CD4-positive, CD25-positive, alpha-beta regulatory T cell (primary cell): ENCODE results near the gene IPO4. TPM values are rescaled to one million over a fixed set of nuclear protein-coding genes. Genes with fewer than 3 reads are reported as not detected.
A peak's percentile ranks its signal among the peaks of the same experiment; 100 is the strongest.

Experiments
- ATAC-seq, 2 donors: fragments of 150-1000 bp; cut with Tn5 transposase; one replicate each; pipeline ENCODE4 v1.10.0; 2021; ENCODE audit warnings: low read depth in 2 of 2, moderate number of reproducible peaks in 2 of 2, moderate library complexity in 1 of 2
- DNase-seq, 3 donors: peaks; one replicate each; pipeline versions ENCODE4 v3.0.0 to v3.0.0-alpha.2; 2012 to 2022; ENCODE audit warnings: mixed read lengths in 1 of 3
- H3K27ac ChIP-seq: one replicate; pipeline ENCODE4 v1.7.0; 2013; ENCODE audit warnings: mild to moderate bottlenecking, low read length; ENCODE audit not compliant: insufficient read depth, poor library complexity, severe bottlenecking
- H3K27me3 ChIP-seq: one replicate; pipeline ENCODE4 v1.7.0; 2013; ENCODE audit warnings: low read length; ENCODE audit not compliant: control insufficient read depth, insufficient read depth
- H3K36me3 ChIP-seq: one replicate; pipeline ENCODE4 v1.7.0; 2013; ENCODE audit warnings: mild to moderate bottlenecking, low read length, moderate library complexity; ENCODE audit not compliant: control insufficient read depth, insufficient read depth
- H3K4me1 ChIP-seq: 2 replicates; pipeline ENCODE4 v1.7.0; 2013; ENCODE audit warnings: mild to moderate bottlenecking, low read length; ENCODE audit not compliant: insufficient read depth, control insufficient read depth, poor library complexity, severe bottlenecking
- H3K4me3 ChIP-seq: one replicate; pipeline ENCODE4 v1.7.0; 2013; ENCODE audit warnings: low read depth, mild to moderate bottlenecking, low read length, moderate library complexity
- H3K9me3 ChIP-seq, 2 experiments: 1 replicate in 1 of 2; 2 replicates in 1 of 2; pipeline ENCODE4 v1.7.0; 2013; ENCODE audit warnings: low read length in 2 of 2, mild to moderate bottlenecking in 1 of 2, moderate library complexity in 1 of 2; ENCODE audit not compliant: control insufficient read depth in 2 of 2
- H3K27ac Mint-ChIP-seq, 3 donors: one replicate each; pipeline ENCODE4 v1.8.0; 2020 to 2022; ENCODE audit warnings: mild to moderate bottlenecking in 3 of 3, mixed read lengths in 3 of 3, moderate library complexity in 2 of 3
- H3K27me3 Mint-ChIP-seq: one replicate; pipeline ENCODE4 v1.8.0; 2022; ENCODE audit warnings: mild to moderate bottlenecking, mixed read lengths
- H3K36me3 Mint-ChIP-seq: one replicate; pipeline ENCODE4 v1.8.0; 2020; ENCODE audit warnings: mixed read lengths
- H3K4me1 Mint-ChIP-seq, 4 donors: one replicate each; pipeline ENCODE4 v1.8.0; 2020 to 2022; ENCODE audit warnings: mixed read lengths in 4 of 4, mild to moderate bottlenecking in 1 of 4
- H3K4me3 Mint-ChIP-seq, 4 donors: one replicate each; pipeline ENCODE4 v1.8.0; 2020 to 2022; ENCODE audit warnings: mild to moderate bottlenecking in 4 of 4, mixed read lengths in 4 of 4, moderate library complexity in 3 of 4
- H3K9me3 Mint-ChIP-seq, 7 donors: one replicate each; pipeline ENCODE4 v1.8.0; 2020 to 2022; ENCODE audit warnings: mixed read lengths in 7 of 7, mild to moderate bottlenecking in 3 of 7, moderate library complexity in 2 of 7
- polyA plus RNA-seq, 4 donors: library from polyadenylated mRNA; unstranded; fragments of 300-500 nt; fragmentation: Illumina TruSeq; gene quantifications; one replicate each; pipeline ENCODE4 v1.2.3, GENCODE V29; 2021
- total RNA-seq: library from RNA; stranded (reverse); gene quantifications from one replicate; pipeline ENCODE4 v1.2.3, GENCODE V29; 2022

The IPO4 gene
- total and polyA plus RNA-seq, 5 donors from 2014 or later = 13.0 to 33.7 (median 14.4) TPM

- H3K4me1 ChIP-seq = peaks cover 63% of the 10 kb centered on the region
- H3K27me3 ChIP-seq = no peaks in the 10 kb centered on the region
- Mint-ChIP-seq H3K36me3 (peaks cover 17% of the 10 kb centered on the region), H3K27ac (peak within 1 kb of the TSS; percentile 69 to 96 (median 95)), H3K27me3 (peaks cover 4% of the 10 kb centered on the region), H3K4me3 (peak within 1 kb of the TSS; percentile 92 to 98 (median 97)), H3K4me1 (peaks cover 16 to 70% (median 43%) of the 10 kb centered on the region in 4 donors), H3K9me3 (peaks cover 0 to 1% (median 0%) of the 10 kb centered on the region in 7 donors)
- peaks cover 16% of the 10 kb centered on the region for H3K36me3 ChIP-seq
- peak within 1 kb of the TSS; percentile 85 for H3K27ac ChIP-seq
- peak; percentile 93 to 96 for ATAC-seq
- H3K9me3 ChIP-seq = no peaks in the 10 kb centered on the region
- H3K4me3 ChIP-seq = peak within 1 kb of the TSS; percentile 75
- DNase-seq = peak; percentile 90 to 94 (median 93)
These were observed 52.6 kb downstream of the IPO4 start, which contains the start of gene PSME1 for GRCh38 chr14:24135834-24136683. TSS of gene PSME1 (plus strand) at chr14:24136194. CDS start at chr14:24136263, 69 bp downstream.

GRCh38 chr14:24135584-24135833 is 53.1 kb downstream of the IPO4 start:
- Histone ChIP-seq H3K4me3 (peak overlapping the region; percentile 29), H3K27ac (peak overlapping the region; percentile 67), H3K27me3 (no peaks in the 10 kb centered on the region), H3K4me1 (peaks cover 59% of the 10 kb centered on the region), H3K9me3 (no peaks in the 10 kb centered on the region), H3K36me3 (peaks cover 16% of the 10 kb centered on the region)
- Mint-ChIP-seq H3K27me3 (peaks cover 4% of the 10 kb centered on the region), H3K4me3 (peak overlapping the region; percentile 91 to 98 (median 97)), H3K36me3 (peaks cover 18% of the 10 kb centered on the region), H3K9me3 (peaks cover 0 to 1% (median 0%) of the 10 kb centered on the region in 7 donors), H3K4me1 (peaks cover 16 to 70% (median 48%) of the 10 kb centered on the region in 4 donors), H3K27ac (peak overlapping the region; percentile 8 to 96 (median 93))
- DNase-seq (no peak), ATAC-seq (no peak)

GRCh38 chr14:24133735-24134134 is 54.9 kb downstream of the IPO4 start:
- Mint-ChIP-seq H3K36me3 (peaks cover 15% of the 10 kb centered on the region), H3K4me3 (no peak overlapping the region), H3K27ac (peak overlapping the region in 1 of 3 donors; percentile 68), H3K4me1 (peaks cover 10 to 55% (median 39%) of the 10 kb centered on the region in 4 donors), H3K27me3 (peaks cover 4% of the 10 kb centered on the region), H3K9me3 (peaks cover 0 to 1% (median 0%) of the 10 kb centered on the region in 7 donors)
- ATAC-seq = no peak
- Histone ChIP-seq H3K27ac (no peak overlapping the region), H3K27me3 (no peaks in the 10 kb centered on the region), H3K4me3 (no peak overlapping the region), H3K9me3 (no peaks in the 10 kb centered on the region), H3K4me1 (peaks cover 42% of the 10 kb centered on the region), H3K36me3 (peaks cover 13% of the 10 kb centered on the region)
- DNase-seq = no peak

GRCh38 chr14:24132976-24133375 is 55.6 kb downstream of the IPO4 start:
- DNase-seq (no peak), ATAC-seq (no peak)
- H3K36me3 ChIP-seq = peaks cover 6% of the 10 kb centered on the region
- Mint-ChIP-seq H3K4me1 (peaks cover 10 to 48% (median 37%) of the 10 kb centered on the region in 4 donors), H3K9me3 (peaks cover 0 to 1% (median 0%) of the 10 kb centered on the region in 7 donors), H3K27ac (peak overlapping the region; percentile 90 to 95 (median 93)), H3K27me3 (peaks cover 4% of the 10 kb centered on the region), H3K36me3 (peaks cover 10% of the 10 kb centered on the region), H3K4me3 (peak overlapping the region in 3 of 4 donors; percentile 40 to 81 (median 59))
- H3K27me3 ChIP-seq = no peaks in the 10 kb centered on the region
- no peaks in the 10 kb centered on the region for H3K9me3 ChIP-seq
- no peak overlapping the region for H3K4me3 ChIP-seq
- peak overlapping the region; percentile 41 for H3K27ac ChIP-seq
- peaks cover 41% of the 10 kb centered on the region for H3K4me1 ChIP-seq

- Mint-ChIP-seq H3K36me3 (peaks cover 8% of the 10 kb centered on the region), H3K27ac (peak overlapping the region; percentile 93 to 95 (median 93)), H3K9me3 (peaks cover 0 to 1% (median 0%) of the 10 kb centered on the region in 7 donors), H3K4me3 (peak overlapping the region; percentile 40 to 81 (median 70)), H3K27me3 (peaks cover 4% of the 10 kb centered on the region), H3K4me1 (peaks cover 10 to 44% (median 33%) of the 10 kb centered on the region in 4 donors)
- H3K4me3 ChIP-seq = no peak overlapping the region
- no peaks in the 10 kb centered on the region for H3K9me3 ChIP-seq
- peak in 2 of 3 donors; percentile 43 to 57 for DNase-seq
- no peaks in the 10 kb centered on the region for H3K27me3 ChIP-seq
- no peak for ATAC-seq
- H3K4me1 ChIP-seq = peaks cover 33% of the 10 kb centered on the region
- H3K27ac ChIP-seq = peak overlapping the region; percentile 41
- H3K36me3 ChIP-seq = no peaks in the 10 kb centered on the region
These were observed 56.4 kb downstream of the IPO4 start for GRCh38 chr14:24132061-24132685.

GRCh38 chr14:24131549-24131966 is 57.1 kb downstream of the IPO4 start:
- peak overlapping the region; percentile 91 to 95 (median 93) for H3K27ac Mint-ChIP-seq
- peaks cover 0 to 1% (median 0%) of the 10 kb centered on the region in 7 donors for H3K9me3 Mint-ChIP-seq
- Histone ChIP-seq H3K9me3 (no peaks in the 10 kb centered on the region), H3K4me1 (peaks cover 27% of the 10 kb centered on the region), H3K4me3 (no peak overlapping the region), H3K27me3 (no peaks in the 10 kb centered on the region), H3K36me3 (no peaks in the 10 kb centered on the region), H3K27ac (peak overlapping the region; percentile 41)
- H3K4me3 Mint-ChIP-seq = peak overlapping the region in 2 of 4 donors; percentile 10 to 29
- peaks cover 4% of the 10 kb centered on the region for H3K27me3 Mint-ChIP-seq
- peaks cover 10 to 38% (median 27%) of the 10 kb centered on the region in 4 donors for H3K4me1 Mint-ChIP-seq
- ATAC-seq (no peak), DNase-seq (no peak)
- peaks cover 4% of the 10 kb centered on the region for H3K36me3 Mint-ChIP-seq

GRCh38 chr14:24130717-24131548 is 57.7 kb downstream of the IPO4 start:
- Histone ChIP-seq H3K36me3 (no peaks in the 10 kb centered on the region), H3K4me1 (peaks cover 24% of the 10 kb centered on the region), H3K27me3 (no peaks in the 10 kb centered on the region), H3K27ac (no peak overlapping the region), H3K9me3 (no peaks in the 10 kb centered on the region), H3K4me3 (no peak overlapping the region)
- Mint-ChIP-seq H3K27me3 (peaks cover 4% of the 10 kb centered on the region), H3K4me1 (peaks cover 10 to 36% (median 26%) of the 10 kb centered on the region in 4 donors), H3K9me3 (peaks cover 0 to 1% (median 0%) of the 10 kb centered on the region in 7 donors), H3K36me3 (peaks cover 4% of the 10 kb centered on the region), H3K27ac (peak overlapping the region in 2 of 3 donors; percentile 9 to 62), H3K4me3 (peak overlapping the region in 2 of 4 donors; percentile 19 to 61)
- DNase-seq (no peak), ATAC-seq (no peak)
